Left lung (tissue), 10 donors: ENCODE data around the gene RFX8. TPM values are rescaled to one million over a fixed set of nuclear protein-coding genes. Genes with fewer than 3 reads are reported as not detected.

Experiments
- ATAC-seq: fragments of 200-7000 bp; cut with Tn5 transposase; one replicate; pipeline ENCODE4 v1.9.1; 2020; ENCODE audit warnings: moderate library complexity
- DNase-seq, 4 donors: peaks; one replicate each; pipeline ENCODE4 v3.0.0-alpha.2; 2013 to 2020
- H3K27ac ChIP-seq, 2 donors: fragments of 200-600 bp; sonication (generic) in 1 of 2; one replicate each; pipeline versions ENCODE4 v1.5.0 to v1.8.0; 2020 to 2021
- H3K27me3 ChIP-seq, 2 donors: fragments of 200-600 bp; sonication (generic) in 1 of 2; one replicate each; pipeline versions ENCODE4 v1.5.0 to v1.8.0; 2020 to 2021
- H3K36me3 ChIP-seq, 2 donors: fragments of 200-600 bp; sonication (generic) in 1 of 2; one replicate each; pipeline versions ENCODE4 v1.5.0 to v1.8.0; 2020 to 2021
- H3K4me1 ChIP-seq, 2 donors: fragments of 200-600 bp; one replicate each; pipeline ENCODE4 v1.8.0; 2021
- H3K4me3 ChIP-seq, 2 donors: fragments of 200-600 bp; sonication (generic) in 1 of 2; one replicate each; pipeline versions ENCODE4 v1.5.0 to v1.8.0; 2020 to 2021; ENCODE audit warnings: mild to moderate bottlenecking in 1 of 2
- H3K9me3 ChIP-seq, 2 donors: fragments of 200-600 bp; sonication (generic) in 1 of 2; one replicate each; pipeline versions ENCODE4 v1.5.0 to v1.8.0; 2020 to 2021
- intact Hi-C, 2 donors: fragments of 100-400 bp; cut with DNase I; formaldehyde crosslinking; loops; one replicate each; pipeline versions ENCODE4 v1.11.2 to v1.14.2; 2022
- polyA plus RNA-seq, 6 donors: library from polyadenylated mRNA; unstranded; fragments of 120-200 nt; gene quantifications; one replicate each; pipeline ENCODE4 v1.2.1, GENCODE V29; 2013; ENCODE audit not compliant: insufficient read length in 6 of 6
- total RNA-seq, 2 donors: library from RNA; stranded (reverse); fragmentation: NEBNext Ultra II Directional; extraction: Animal tissue kit (Norgen Biotek cat#: 25700); gene quantifications; one replicate each; pipeline ENCODE4 v1.2.1, GENCODE V29; 2021
- TF ChIP-seq, protein P1 (sequence below), 2 donors: fragments of 200-600 bp; sonication (generic) in 1 of 2; IDR thresholded peaks; one replicate each; pipeline versions ENCODE4 v1.5.0 to v1.8.0; 2021; ENCODE audit warnings: antibody characterized with exemption in 2 of 2
- donor health status: DM: no; HTN: yes; CAD: no.
- donor health status: DM: no; HTN: no; CAD: no.

The RFX8 gene
- total and polyA plus RNA-seq, 8 donors: 0.41 to 1.6 (median 1.3) TPM; not detected in 1

- ATAC-seq: no peak
- TF ChIP-seq, protein P1, sequence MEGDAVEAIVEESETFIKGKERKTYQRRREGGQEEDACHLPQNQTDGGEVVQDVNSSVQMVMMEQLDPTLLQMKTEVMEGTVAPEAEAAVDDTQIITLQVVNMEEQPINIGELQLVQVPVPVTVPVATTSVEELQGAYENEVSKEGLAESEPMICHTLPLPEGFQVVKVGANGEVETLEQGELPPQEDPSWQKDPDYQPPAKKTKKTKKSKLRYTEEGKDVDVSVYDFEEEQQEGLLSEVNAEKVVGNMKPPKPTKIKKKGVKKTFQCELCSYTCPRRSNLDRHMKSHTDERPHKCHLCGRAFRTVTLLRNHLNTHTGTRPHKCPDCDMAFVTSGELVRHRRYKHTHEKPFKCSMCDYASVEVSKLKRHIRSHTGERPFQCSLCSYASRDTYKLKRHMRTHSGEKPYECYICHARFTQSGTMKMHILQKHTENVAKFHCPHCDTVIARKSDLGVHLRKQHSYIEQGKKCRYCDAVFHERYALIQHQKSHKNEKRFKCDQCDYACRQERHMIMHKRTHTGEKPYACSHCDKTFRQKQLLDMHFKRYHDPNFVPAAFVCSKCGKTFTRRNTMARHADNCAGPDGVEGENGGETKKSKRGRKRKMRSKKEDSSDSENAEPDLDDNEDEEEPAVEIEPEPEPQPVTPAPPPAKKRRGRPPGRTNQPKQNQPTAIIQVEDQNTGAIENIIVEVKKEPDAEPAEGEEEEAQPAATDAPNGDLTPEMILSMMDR (IDR thresholded peaks at IDR 0.05): no peak
- no peaks in the 10 kb centered on the region for H3K27me3 ChIP-seq
- no peak overlapping the region for H3K4me3 ChIP-seq
- no peaks in the 10 kb centered on the region for H3K36me3 ChIP-seq
- intact Hi-C loops: no loop called here
- no peaks in the 10 kb centered on the region for H3K4me1 ChIP-seq
- H3K27ac ChIP-seq: no peak overlapping the region
- no peak for DNase-seq
- no peaks in the 10 kb centered on the region for H3K9me3 ChIP-seq
These were observed 59.7 kb downstream of the RFX8 start for GRCh38 chr2:101415220-101415619.

- no peak overlapping the region for H3K27ac ChIP-seq
- no peaks in the 10 kb centered on the region for H3K27me3 ChIP-seq
- ATAC-seq (no peak), DNase-seq (no peak)
- H3K36me3 ChIP-seq: no peaks in the 10 kb centered on the region
- no peak overlapping the region for H3K4me3 ChIP-seq
- intact Hi-C loops: no loop called here
- H3K4me1 ChIP-seq: no peaks in the 10 kb centered on the region
- no peaks in the 10 kb centered on the region for H3K9me3 ChIP-seq
- TF ChIP-seq, protein P1 (IDR thresholded peaks at IDR 0.05): no peak
These were observed 62.7 kb downstream of the RFX8 start for GRCh38 chr2:101412092-101412694.

GRCh38 chr2:101410746-101411145, 64.2 kb downstream of the RFX8 start:
- Histone ChIP-seq H3K36me3 (no peaks in the 10 kb centered on the region), H3K27me3 (no peaks in the 10 kb centered on the region), H3K9me3 (no peaks in the 10 kb centered on the region), H3K4me3 (no peak overlapping the region), H3K4me1 (peaks cover 0 to 5% of the 10 kb centered on the region in 2 donors), H3K27ac (no peak overlapping the region)
- TF ChIP-seq, protein P1 (IDR thresholded peaks at IDR 0.05): no peak
- DNase-seq: no peak
- intact Hi-C loops: no loop called here
- no peak for ATAC-seq

DNA sequence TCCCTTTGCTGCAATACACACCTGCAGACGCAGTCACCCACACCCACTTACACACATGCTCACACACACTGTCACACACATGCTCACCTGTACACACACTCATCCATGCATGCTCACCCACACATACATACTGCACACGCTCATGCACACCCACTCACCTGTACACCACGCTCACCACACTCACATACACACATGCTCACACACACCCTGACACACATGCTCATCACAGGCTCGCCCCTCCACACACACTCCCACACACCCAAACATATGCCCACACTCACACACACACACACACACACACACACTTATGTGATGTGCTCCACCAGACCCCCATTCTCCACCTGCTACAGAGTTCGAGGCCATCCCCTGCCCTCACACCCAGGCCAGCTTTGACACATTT, 64.8 kb downstream of the RFX8 start:
- intact Hi-C loops: no loop called here
- no peaks in the 10 kb centered on the region for H3K9me3 ChIP-seq
- DNase-seq (no peak), ATAC-seq (no peak)
- H3K4me3 ChIP-seq: no peak overlapping the region
- no peaks in the 10 kb centered on the region for H3K27me3 ChIP-seq
- H3K27ac ChIP-seq: no peak overlapping the region
- H3K36me3 ChIP-seq: no peaks in the 10 kb centered on the region
- TF ChIP-seq, protein P1 (IDR thresholded peaks at IDR 0.05): no peak
- H3K4me1 ChIP-seq: peaks cover 0 to 11% of the 10 kb centered on the region in 2 donors

DNA sequence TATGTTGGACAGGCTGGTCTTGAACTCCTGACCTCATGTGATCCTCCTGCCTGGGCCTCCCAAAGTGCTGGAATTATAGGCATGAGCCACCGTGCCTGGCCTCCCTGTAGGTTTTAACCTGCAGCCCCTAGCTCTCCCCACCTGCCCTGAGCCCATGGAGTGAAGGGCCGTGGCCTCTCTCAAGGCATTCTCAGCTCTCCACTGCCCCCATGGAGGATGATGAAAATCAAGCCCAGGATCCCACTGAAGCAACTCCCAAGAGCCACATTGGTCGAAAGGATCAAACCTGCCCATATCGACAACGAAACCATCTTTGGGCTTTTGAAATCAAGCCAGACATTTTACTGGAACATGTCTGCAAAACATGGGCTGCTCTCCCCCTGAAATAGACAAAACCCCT, 65.2 kb downstream of the RFX8 start:
- H3K27ac ChIP-seq: no peak overlapping the region
- H3K4me3 ChIP-seq: no peak overlapping the region
- H3K9me3 ChIP-seq: no peaks in the 10 kb centered on the region
- TF ChIP-seq, protein P1 (IDR thresholded peaks at IDR 0.05): no peak
- H3K36me3 ChIP-seq: no peaks in the 10 kb centered on the region
- no peaks in the 10 kb centered on the region for H3K27me3 ChIP-seq
- peaks cover 0 to 15% of the 10 kb centered on the region in 2 donors for H3K4me1 ChIP-seq
- no peak for ATAC-seq
- DNase-seq: no peak
- intact Hi-C loops: no loop called here
